Kidney tubule cell (primary cell): ENCODE data around the gene PPP1R12A.

Source experiments
- DNase-seq: peaks from one replicate; pipeline ENCODE4 v3.0.0-alpha.2; 2018; ENCODE audit warnings: low spot score

The PPP1R12A gene

GRCh38 chr12:79766705-79767464 is 168.0 kb downstream of the PPP1R12A start:
- DNase-seq: no peak

DNA sequence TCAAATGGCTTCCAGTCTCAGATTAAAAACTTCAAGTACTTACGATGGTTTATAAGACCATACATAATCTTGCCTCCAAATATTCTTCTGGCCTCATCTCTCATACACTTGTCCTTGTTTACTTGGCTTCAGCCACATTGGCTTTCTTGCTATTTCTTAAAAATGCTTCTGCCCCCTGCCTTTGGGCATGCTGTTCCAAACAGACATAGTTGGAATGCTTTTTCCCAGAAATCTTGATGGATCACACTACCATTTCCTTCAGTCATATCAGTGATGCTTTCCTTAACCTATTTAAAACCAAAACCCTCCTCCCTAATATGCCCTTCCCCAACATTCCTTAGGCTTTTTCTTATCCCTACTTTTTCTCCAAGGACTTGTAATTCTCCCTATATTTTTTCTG is 169.7 kb downstream of the PPP1R12A start:
- no peak for DNase-seq

DNA sequence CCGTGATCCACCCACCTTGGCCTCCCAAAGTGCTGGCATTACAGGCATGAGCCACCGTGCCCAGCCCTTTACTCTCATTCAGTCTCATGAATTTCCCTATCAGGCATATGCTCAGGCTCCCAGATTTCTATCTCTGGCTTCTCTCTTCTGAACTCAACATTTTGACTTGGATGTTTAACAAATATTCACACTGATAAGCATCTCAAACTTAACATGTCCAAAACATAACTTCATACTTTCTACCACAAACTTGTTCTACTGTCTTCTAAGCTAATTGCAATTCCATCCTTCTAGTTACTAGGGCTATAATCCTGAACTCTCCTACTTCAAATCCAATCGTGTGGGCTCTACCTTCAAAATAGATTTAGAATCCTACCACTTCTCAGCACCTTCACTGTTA is 170.3 kb downstream of the PPP1R12A start:
- no peak for DNase-seq

DNA sequence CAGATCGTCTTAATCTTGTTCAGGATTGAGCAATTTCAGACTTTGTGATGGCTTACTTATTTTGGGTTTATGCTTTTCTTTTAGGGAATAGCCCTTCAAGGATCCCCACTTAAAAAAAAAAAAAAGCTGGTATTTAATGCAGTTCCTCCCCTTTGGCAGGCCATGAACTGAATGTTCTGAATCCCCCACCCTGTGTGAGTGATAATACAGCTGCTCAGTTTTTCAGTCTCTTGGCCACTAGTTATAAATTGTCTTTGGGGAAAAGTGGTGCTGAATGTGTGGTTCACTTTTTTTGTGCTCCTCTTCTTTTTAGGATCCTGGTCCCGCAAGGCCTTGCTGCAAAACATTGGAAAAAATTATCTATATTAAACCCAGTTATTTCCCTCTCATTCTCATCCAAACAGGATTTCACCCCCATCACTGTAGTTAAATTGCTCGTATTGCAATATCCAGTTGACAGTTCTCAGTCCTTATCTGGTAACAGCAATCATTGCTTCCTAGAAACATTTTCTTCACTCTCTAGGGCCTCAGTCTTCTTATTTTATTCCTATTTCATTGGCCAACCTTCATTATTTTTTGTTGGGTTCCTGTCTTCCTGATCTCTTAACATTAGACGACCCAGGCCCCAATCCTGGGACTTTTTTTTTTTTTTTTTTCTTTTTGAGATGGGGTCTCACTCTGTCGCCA is 171.0 kb downstream of the PPP1R12A start:
- no peak for DNase-seq

- DNase-seq: no peak
Measured at GRCh38 chr12:79761341-79761740, 173.6 kb downstream of the PPP1R12A start.

DNA sequence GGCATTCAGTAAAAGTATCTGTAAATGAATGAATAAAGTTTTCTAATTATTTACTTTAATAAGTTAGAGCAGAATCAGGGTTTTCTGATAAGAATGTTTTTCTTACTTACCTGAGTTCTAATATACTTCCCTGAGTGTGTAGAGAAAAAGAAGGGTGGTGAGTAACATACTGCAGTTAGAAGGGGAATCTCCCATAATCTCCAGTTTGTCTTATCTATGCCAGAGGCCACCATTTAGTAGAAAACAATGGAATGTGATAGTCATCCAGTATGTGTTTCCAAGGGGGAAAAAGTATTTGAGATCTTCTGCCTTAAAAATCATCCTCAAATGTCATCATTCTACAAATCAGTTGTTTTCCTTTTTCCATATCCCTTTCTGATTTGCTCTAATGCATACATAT is 187.6 kb downstream of the PPP1R12A start:
- DNase-seq: peak; percentile 14

DNA sequence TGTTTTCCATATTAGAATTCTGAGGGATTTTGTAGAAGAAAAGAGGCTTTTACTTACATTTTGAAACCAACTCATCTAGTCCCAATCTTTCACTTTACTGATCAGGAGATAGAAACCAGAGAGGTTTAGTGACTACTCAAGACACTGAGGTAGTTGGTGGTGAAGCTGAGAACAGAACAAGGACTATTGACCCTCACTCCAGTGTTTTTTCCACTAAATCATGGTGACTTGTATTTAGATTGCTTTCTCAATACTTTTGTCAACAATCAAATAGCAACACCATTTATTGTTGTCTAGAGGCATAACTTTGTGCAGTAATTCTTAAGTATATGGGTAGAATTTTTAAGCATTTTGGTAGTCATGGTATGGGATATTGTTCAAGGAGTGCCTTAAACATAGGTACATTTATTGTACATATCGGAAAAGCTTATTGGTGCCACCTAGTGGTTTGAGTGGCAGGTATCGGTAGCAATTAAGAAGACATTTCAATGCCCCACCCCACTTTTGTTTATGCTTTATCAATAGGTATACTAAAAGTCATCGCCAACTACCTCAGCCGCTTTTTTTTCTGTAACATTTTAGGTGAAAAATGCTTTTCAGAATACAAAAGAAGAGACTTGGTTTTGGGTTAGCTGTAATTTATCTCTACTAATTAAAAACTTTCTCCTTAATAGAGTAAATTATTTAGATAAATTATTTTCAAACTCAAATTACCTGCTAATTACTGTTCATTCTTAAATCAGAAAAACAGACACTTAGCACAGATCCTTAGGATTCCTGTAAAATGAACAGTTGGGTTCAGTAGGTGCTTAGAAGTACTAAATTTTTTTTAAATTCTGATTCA is 196.8 kb downstream of the PPP1R12A start:
- peak; percentile 66 for DNase-seq

- DNase-seq: no peak
Measured at GRCh38 chr12:79732638-79733037, 202.3 kb downstream of the PPP1R12A start.

GRCh38 chr12:79725987-79726386 is 208.9 kb downstream of the PPP1R12A start:
- peak; percentile 28 for DNase-seq
